ENCODE results near the gene OCA2.

Gene OCA2

GRCh38 chr15:27949089-27949488 lies 150.0 kb downstream of the OCA2 start:
- no peak for DNase-seq (ENCODE audit: low read depth)

GRCh38 chr15:27939246-27939645 lies 159.9 kb downstream of the OCA2 start:
- no peak for DNase-seq (ENCODE audit: low read depth)

- no peak for DNase-seq (ENCODE audit: low read depth)
Measured at GRCh38 chr15:27937851-27938250, 161.3 kb downstream of the OCA2 start.

DNA sequence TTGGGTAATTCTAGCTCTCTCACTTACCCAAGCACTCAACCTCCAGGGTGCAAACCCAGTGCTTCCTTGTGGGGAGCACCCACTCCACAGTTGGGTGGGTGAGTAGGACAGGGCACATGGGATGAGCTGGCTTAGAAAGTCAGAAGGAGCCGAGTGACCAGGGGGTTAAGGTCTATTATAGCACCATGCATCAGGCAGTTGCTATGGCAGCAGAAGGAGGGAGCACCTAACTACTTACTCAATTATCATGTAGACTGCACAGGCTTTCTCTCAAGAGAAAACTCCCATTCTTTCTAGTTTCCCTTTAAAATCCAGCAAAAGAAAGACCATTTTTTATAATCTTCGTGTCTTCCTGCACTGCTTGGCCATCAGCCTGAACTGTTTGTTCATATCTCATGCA lies 163.0 kb downstream of the OCA2 start:
- no peak for DNase-seq (ENCODE audit: low read depth)

GRCh38 chr15:27935328-27935727 lies 163.8 kb downstream of the OCA2 start:
- no peak for DNase-seq (ENCODE audit: low read depth)

GRCh38 chr15:27934782-27935181 lies 164.3 kb downstream of the OCA2 start:
- no peak for DNase-seq (ENCODE audit: low read depth)

DNA sequence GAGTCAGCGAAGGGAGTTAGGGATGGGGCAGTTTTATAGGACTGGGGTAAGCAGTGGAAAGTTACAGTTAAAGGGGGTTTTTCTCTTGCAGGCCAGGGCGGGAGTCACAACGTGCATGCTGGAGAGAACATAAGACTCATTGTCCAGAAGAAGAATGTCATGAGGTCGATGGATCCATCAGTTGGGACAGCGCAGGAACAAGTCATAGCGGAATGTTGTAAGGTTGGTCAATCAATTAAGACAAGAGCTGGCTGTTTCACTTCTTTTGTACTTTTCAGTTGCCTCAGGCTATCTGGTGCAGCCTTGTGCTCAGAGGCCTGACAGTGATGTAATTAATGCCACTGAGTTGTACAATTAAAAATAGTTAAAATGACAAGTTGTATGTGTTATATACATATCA lies 165.6 kb downstream of the OCA2 start:
- DNase-seq (ENCODE audit: low read depth) = no peak

- DNase-seq (ENCODE audit: low read depth) = no peak
Measured at GRCh38 chr15:27932600-27932999, 166.5 kb downstream of the OCA2 start.

GRCh38 chr15:27928386-27928785 lies 170.7 kb downstream of the OCA2 start:
- no peak for DNase-seq (ENCODE audit: low read depth)

- no peak for DNase-seq (ENCODE audit: low read depth)
Measured at GRCh38 chr15:27912283-27912682, 186.8 kb downstream of the OCA2 start.

DNA sequence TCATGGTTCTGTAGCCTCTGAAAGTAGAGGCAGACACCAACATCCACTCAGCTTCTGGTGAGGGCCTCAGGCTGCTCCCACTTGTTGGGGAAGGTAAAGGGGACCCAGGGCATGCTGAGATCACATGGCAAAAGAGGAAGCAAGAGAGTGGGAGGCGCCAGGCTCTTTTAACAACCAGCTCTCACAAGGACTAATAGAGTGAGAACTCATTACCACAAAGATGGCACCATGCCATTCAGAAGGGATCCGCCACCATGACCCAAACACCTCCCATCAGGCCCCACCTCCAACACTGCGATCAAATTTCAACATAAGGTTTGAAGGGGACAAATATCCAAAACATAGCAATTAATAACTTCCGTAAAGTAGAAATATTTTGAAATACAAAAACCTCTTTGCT lies 192.3 kb downstream of the OCA2 start:
- no peak for DNase-seq (ENCODE audit: low read depth)

DNA sequence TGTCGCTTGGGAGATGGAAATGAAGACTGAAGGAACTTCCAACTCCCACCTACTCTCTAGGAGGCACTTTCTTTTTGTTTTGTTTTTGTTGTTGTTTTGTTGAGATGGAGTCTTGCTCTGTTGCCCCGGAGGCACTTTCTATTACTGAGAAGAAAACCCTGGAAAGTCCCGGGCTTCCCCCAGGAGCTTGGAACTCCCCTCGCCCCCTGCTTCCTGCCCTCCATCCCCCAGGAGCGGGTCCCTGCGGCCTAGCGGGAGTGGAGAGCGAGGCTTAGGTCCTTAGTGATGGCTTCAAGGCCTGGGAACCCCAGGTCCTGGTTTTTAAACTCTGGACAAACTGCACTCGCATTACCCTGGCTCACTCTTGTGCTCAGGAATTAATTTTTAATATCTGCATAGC lies 195.7 kb downstream of the OCA2 start:
- no peak for DNase-seq (ENCODE audit: low read depth)

GRCh38 chr15:27902680-27903385 lies 196.3 kb downstream of the OCA2 start:
- DNase-seq (ENCODE audit: low read depth) = no peak

- no peak for DNase-seq (ENCODE audit: low read depth)
Measured at GRCh38 chr15:27899583-27900285, 199.4 kb downstream of the OCA2 start.

GRCh38 chr15:27897481-27897880 lies 201.6 kb downstream of the OCA2 start:
- DNase-seq (ENCODE audit: low read depth) = no peak

DNA sequence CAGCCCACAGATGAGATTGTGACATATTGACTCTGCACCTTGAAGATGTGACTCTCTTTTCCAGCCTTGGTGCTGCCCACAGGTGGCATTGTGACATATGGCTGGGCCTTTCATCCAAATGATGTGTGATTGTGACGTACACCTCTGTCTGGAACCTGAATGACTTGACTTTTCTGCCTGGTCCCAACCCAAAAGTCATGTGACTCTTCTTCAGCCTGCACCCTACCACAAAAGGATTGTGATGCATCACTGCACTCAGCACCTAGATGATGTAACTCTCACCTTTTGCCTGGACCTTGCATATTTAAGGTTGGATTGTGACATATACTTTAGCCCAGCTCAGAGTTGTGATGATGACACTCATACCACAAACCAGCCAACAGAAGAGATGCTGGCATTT lies 204.5 kb downstream of the OCA2 start:
- no peak for DNase-seq (ENCODE audit: low read depth)

GRCh38 chr15:27889258-27889657 lies 209.9 kb downstream of the OCA2 start:
- DNase-seq (ENCODE audit: low read depth) = no peak

- no peak for DNase-seq (ENCODE audit: low read depth)
Measured at GRCh38 chr15:27885201-27885600, 213.9 kb downstream of the OCA2 start.

DNA sequence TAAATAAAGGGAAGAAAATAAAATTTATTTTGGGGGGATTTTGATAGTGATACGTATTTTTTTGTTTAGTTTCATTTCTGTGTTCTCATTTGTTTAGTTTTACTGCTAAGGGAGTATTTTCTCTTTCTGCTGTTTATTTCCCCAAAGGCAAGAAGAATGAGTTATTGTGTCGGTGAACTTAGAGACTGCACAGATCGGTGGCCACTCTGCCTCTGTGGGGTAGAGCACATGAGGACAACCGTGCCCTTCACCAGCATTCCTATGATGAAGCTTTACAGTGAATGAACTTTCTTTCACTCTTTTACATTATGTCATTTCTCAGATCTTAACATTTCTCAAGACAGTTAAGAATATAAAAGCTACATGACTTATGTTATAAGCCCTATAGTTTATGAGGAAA lies 214.4 kb downstream of the OCA2 start:
- no peak for DNase-seq (ENCODE audit: low read depth)

DNA sequence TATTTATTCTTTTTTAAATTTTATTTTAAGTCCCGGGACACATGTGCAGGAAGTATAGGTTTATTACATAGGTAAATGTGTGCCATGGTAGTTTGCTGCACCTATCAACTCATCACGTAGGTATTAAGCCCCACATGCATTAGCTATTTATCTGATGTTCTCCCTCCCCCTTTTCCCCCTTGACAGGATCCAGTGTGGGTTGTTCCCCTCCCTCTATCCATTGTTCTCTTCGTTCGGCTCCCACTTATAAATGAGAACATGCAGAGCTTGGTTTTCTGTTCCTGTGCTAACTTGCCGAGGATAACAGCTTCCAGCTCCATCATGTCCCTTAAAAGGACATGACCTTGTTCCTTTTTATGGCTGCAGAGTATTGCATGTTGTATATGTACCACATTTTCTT lies 220.3 kb downstream of the OCA2 start:
- DNase-seq (ENCODE audit: low read depth) = no peak

DNA sequence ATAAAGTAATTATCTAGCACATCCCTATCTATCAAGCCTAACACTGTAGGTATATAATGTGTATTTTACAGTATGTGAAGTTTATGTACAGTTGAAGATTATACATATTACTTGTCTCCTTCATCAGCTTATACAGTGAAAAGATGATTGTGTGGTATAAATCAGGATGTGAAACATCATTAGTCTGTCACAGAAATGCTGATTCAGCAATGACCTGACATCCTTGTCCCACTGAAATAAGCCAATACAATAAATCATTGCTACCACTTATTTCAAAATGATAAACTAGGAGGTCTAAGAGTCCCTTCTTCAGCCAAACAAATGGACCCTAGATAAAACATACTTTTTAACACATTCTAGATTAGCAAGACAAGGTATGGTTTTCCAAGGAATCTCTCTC lies 225.3 kb downstream of the OCA2 start:
- no peak for DNase-seq (ENCODE audit: low read depth)

DNA sequence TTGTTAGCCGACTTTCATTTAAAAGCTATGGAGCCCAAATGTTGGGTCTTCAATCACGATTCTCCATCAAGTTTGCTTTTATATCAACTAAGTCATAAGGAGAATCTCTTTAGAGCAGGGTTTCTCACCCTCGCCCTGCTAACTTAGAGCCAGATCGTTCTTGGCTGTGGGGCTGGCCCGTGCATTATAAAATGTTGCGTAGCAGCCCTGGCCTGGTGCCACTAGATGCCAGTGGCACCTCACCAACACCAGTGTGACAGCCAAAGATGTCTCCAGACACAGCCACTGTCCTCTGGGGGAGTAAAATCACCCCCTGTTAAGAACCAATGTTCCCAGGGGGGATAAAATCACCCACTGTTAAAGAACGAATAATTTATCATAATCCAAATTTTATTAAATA lies 226.1 kb downstream of the OCA2 start:
- DNase-seq (ENCODE audit: low read depth) = no peak

GRCh38 chr15:27872355-27872754 lies 226.8 kb downstream of the OCA2 start:
- no peak for DNase-seq (ENCODE audit: low read depth)

DNA sequence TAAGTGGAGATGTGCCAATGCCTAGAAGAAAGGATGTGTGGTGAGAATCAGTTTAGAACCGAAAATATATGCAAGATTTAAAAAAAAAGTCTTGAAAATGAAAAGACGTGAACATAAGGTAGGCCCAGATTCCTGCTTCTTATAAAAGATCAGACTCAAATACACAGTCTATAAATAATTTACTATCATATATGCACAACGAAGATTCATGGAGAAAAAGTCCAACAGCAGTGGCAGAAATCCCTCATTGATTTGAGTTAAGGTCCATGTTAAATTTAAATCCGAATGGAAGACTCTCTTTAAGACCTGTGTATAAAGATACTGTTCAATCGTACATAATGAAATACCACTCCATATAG lies 227.2 kb downstream of the OCA2 start:
- DNase-seq (ENCODE audit: low read depth) = no peak
